ENCODE measurements around the gene CAPN2.

CAPN2 gene

DNA sequence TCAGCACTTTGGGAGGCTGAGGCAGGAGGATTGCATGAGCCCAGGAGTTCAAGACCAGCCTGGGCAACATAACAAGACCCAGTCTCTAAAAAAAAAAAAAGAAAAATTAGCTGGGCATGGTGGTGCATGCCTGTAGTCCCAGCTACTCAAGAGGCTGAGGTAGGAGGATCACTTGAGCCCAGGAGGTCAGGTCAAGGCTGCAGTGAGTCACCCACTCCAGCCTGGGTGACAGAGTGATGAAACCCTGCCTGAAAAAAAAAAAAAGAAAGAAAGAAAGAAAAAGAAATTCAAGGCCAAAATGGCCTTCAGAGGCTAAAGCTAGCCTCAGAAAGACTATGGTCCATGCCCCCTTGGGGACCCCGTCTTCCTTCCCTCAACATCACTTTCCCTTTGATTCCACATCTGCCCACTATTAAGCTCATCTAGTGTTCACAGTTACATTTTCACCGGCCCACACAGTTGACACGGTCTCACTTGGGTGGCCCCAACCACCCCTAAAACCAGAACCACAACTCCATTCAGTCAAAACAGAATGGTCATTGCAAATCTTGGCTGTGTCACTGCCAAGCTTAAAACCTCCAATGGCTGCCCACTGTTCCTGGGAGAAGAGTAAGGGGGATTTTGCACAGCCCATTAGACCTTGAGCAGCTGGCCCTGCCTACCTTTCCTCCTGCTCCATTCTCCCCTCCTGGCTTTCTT lies 44.7 kb upstream of the CAPN2 start:
- H3K4me1 ChIP-seq (ENCODE audit: control insufficient read depth, insufficient read depth, low read length) = no peaks in the 10 kb centered on the region
- TF ChIP-seq ZFHX2 (tag by site-specific recombination; conservative IDR thresholded peaks at IDR 0.05) = 0 out of 2 replicates have a peak, but pooled peaks have one; percentile 10
- TF ChIP-seq GLIS1 (tag by site-specific recombination; IDR thresholded peaks at IDR 0.05) = peak; percentile 49; the same call in 1 of the 2 replicates
- no peak for TF ChIP-seq KLF8 (tag by site-specific recombination; IDR thresholded peaks at IDR 0.05)
- no peak for TF ChIP-seq ATF2 (tag by site-specific recombination; IDR thresholded peaks at IDR 0.05; ENCODE audit: low read depth)
- TF ChIP-seq SETDB1 (IDR thresholded peaks at IDR 0.05; ENCODE audit: insufficient read length, low read length) = no peak
- TF ChIP-seq ZNF214 (tag by site-specific recombination; IDR thresholded peaks at IDR 0.05; ENCODE audit: borderline replicate concordance) = no peak
- TF ChIP-seq INSM2 (tag by site-specific recombination; IDR thresholded peaks at IDR 0.05) = 0 out of 2 replicates have a peak, but pooled peaks have one; percentile 18
- no peak for TF ChIP-seq ZNF600 (tag by site-specific recombination; IDR thresholded peaks at IDR 0.05)
- no peak for TF ChIP-seq ZNF223 (tag by site-specific recombination; IDR thresholded peaks at IDR 0.05)
- H3K4me3 ChIP-seq (ENCODE audit: low read depth, low read length) = no peak overlapping the region
- H3K27ac ChIP-seq (ENCODE audit: extremely low read depth, low read depth, low read length) = no peak overlapping the region
- CTCF ChIA-PET = interaction anchor here (0.6 to 2.2 kb wide), 10 partner anchors 11 to 1204 kb away, joined by 3 to 9 read pairs (median 4); no protein-coding TSS in a partner anchor
- H3K36me3 ChIP-seq (ENCODE audit: control insufficient read depth in 2 of 2, insufficient read depth in 1 of 2, low read length in 2 of 2) = no peaks in the 10 kb centered on the region
- POLR2A ChIA-PET = no interaction called here
- no peaks in the 10 kb centered on the region for H3K9me3 ChIP-seq (ENCODE audit: control insufficient read depth, insufficient read depth, low read depth, low read length)

GRCh38 chr1:223669003-223669795 lies 43.1 kb upstream of the CAPN2 start:
- ChIA-PET POLR2A (no interaction called here), CTCF (interaction anchor here (0.6 to 2.6 kb wide), 10 partner anchors 10 to 536 kb away, joined by 3 to 29 read pairs (median 5); no protein-coding TSS in a partner anchor)
- Histone ChIP-seq H3K9me3 (ENCODE audit: control insufficient read depth, insufficient read depth, low read depth, low read length) (no peaks in the 10 kb centered on the region), H3K4me3 (ENCODE audit: low read depth, low read length) (no peak overlapping the region), H3K4me1 (ENCODE audit: control insufficient read depth, insufficient read depth, low read length) (no peaks in the 10 kb centered on the region), H3K27ac (ENCODE audit: extremely low read depth, low read depth, low read length) (no peak overlapping the region), H3K36me3 (ENCODE audit: control insufficient read depth in 2 of 2, insufficient read depth in 1 of 2, low read length in 2 of 2) (no peaks in the 10 kb centered on the region)
- TF ChIP-seq FEZF1 (tag by site-specific recombination; IDR thresholded peaks at IDR 0.05) = no peak
- TF ChIP-seq PRDM1 (tag by site-specific recombination; IDR thresholded peaks at IDR 0.05) = no peak
- TF ChIP-seq REPIN1 (tag by site-specific recombination; IDR thresholded peaks at IDR 0.05; ENCODE audit: low read depth) = no peak
- no peak for TF ChIP-seq ZNF677 (tag by site-specific recombination; IDR thresholded peaks at IDR 0.05)
- no peak for TF ChIP-seq ZBTB1 (tag by site-specific recombination; IDR thresholded peaks at IDR 0.05)
- TF ChIP-seq MEIS1 (CRISPR knock-in tag; IDR thresholded peaks at IDR 0.05; ENCODE audit: borderline replicate concordance) = no peak
- no peak for TF ChIP-seq ZNF174 (tag by site-specific recombination; IDR thresholded peaks at IDR 0.05)
- TF ChIP-seq, protein P1, sequence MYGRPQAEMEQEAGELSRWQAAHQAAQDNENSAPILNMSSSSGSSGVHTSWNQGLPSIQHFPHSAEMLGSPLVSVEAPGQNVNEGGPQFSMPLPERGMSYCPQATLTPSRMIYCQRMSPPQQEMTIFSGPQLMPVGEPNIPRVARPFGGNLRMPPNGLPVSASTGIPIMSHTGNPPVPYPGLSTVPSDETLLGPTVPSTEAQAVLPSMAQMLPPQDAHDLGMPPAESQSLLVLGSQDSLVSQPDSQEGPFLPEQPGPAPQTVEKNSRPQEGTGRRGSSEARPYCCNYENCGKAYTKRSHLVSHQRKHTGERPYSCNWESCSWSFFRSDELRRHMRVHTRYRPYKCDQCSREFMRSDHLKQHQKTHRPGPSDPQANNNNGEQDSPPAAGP (tag by site-specific recombination; IDR thresholded peaks at IDR 0.05) = no peak
- TF ChIP-seq ZSCAN30 (tag by site-specific recombination; IDR thresholded peaks at IDR 0.05) = no peak
- TF ChIP-seq, protein P2, sequence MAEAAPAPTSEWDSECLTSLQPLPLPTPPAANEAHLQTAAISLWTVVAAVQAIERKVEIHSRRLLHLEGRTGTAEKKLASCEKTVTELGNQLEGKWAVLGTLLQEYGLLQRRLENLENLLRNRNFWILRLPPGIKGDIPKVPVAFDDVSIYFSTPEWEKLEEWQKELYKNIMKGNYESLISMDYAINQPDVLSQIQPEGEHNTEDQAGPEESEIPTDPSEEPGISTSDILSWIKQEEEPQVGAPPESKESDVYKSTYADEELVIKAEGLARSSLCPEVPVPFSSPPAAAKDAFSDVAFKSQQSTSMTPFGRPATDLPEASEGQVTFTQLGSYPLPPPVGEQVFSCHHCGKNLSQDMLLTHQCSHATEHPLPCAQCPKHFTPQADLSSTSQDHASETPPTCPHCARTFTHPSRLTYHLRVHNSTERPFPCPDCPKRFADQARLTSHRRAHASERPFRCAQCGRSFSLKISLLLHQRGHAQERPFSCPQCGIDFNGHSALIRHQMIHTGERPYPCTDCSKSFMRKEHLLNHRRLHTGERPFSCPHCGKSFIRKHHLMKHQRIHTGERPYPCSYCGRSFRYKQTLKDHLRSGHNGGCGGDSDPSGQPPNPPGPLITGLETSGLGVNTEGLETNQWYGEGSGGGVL (tag by site-specific recombination; IDR thresholded peaks at IDR 0.05) = no peak
- TF ChIP-seq ZNF558 (tag by site-specific recombination; IDR thresholded peaks at IDR 0.05) = no peak
- no peak for TF ChIP-seq ZNF155 (tag by site-specific recombination; IDR thresholded peaks at IDR 0.05)
- TF ChIP-seq CTCF (tag by site-specific recombination; IDR thresholded peaks at IDR 0.05) = no peak
- TF ChIP-seq ZNF292 (tag by site-specific recombination; IDR thresholded peaks at IDR 0.05; ENCODE audit: borderline replicate concordance, low read depth) = no peak
- no peak for TF ChIP-seq KLF16 (tag by site-specific recombination; IDR thresholded peaks at IDR 0.05)
- no peak for TF ChIP-seq KLF8 (tag by site-specific recombination; IDR thresholded peaks at IDR 0.05)
- TF ChIP-seq ZNF248 (tag by site-specific recombination; IDR thresholded peaks at IDR 0.05) = no peak

Measured in HEK293 (cell line).